A673 (cell line): ENCODE measurements around the gene PRDM16. TPM values are rescaled to one million over a fixed set of nuclear protein-coding genes. Genes with fewer than 3 reads are reported as not detected.

ENCODE experiments used
- BruUV-seq: library from RNA; stranded (reverse); fragments of 400-500 nt; replicated peaks from 2 replicates; lab custom pipeline; 2021; lab: Mats Ljungman, UMichigan
- CTCF ChIA-PET: fragments of 300-600 bp; sonication (Branson Sonifier 250); formaldehyde crosslinking; loops from one replicate; lab custom pipeline; 2022; ENCODE audit warnings: antibody characterized with exemption; lab: Charles Lee
- POLR2A ChIA-PET: fragments of 300-600 bp; sonication (Branson Sonifier 250); formaldehyde crosslinking; loops from one replicate; lab custom pipeline; 2022; ENCODE audit warnings: antibody characterized with exemption; ENCODE audit not compliant: low non-redundant PET; lab: Charles Lee
- DNase-seq: peaks from one replicate; pipeline ENCODE4 v3.0.0-alpha.2; 2015; ENCODE audit warnings: low spot score
- H3K27ac ChIP-seq: fragments of 200-600 bp; sonication (generic); 2 replicates; pipeline ENCODE4 v1.5.1; 2016; ENCODE audit warnings: mixed run types, low read depth, mild to moderate bottlenecking, mixed read lengths, antibody characterized with exemption, low read length; ENCODE audit not compliant: poor library complexity, severe bottlenecking
- H3K27me3 ChIP-seq: fragments of 200-600 bp; sonication (generic); replicated peaks from 2 replicates; pipeline ENCODE4 v1.6.1; 2017; ENCODE audit warnings: mixed run types, low read depth, mild to moderate bottlenecking, mixed read lengths, antibody characterized with exemption, low read length; ENCODE audit not compliant: insufficient read depth, poor library complexity
- H3K36me3 ChIP-seq: fragments of 200-600 bp; sonication (generic); 2 replicates; pipeline ENCODE4 v1.6.1; 2016; ENCODE audit warnings: mixed run types, mild to moderate bottlenecking, mixed read lengths, antibody characterized with exemption, low read length; ENCODE audit not compliant: insufficient read depth, poor library complexity, severe bottlenecking
- H3K4me1 ChIP-seq: fragments of 200-600 bp; sonication (generic); 2 replicates; pipeline ENCODE4 v1.6.1; 2017; ENCODE audit warnings: mixed run types, mild to moderate bottlenecking, mixed read lengths, antibody characterized with exemption, low read length; ENCODE audit not compliant: insufficient read depth, poor library complexity, severe bottlenecking
- H3K4me3 ChIP-seq: fragments of 200-600 bp; sonication (generic); 2 replicates; pipeline ENCODE4 v1.5.1; 2016; ENCODE audit warnings: low read depth, mixed run types, mild to moderate bottlenecking, mixed read lengths, low read length; ENCODE audit not compliant: poor library complexity, severe bottlenecking
- H3K9me3 ChIP-seq: fragments of 200-600 bp; sonication (generic); 2 replicates; pipeline ENCODE4 v1.6.1; 2016; ENCODE audit warnings: mixed run types, low read depth, mild to moderate bottlenecking, mixed read lengths, antibody characterized with exemption, low read length; ENCODE audit not compliant: poor library complexity, severe bottlenecking
- CTCF ChIP-seq: fragments of 300-800, 200-600 bp; sonication (generic); conservative IDR thresholded peaks from 2 replicates; pipeline ENCODE4 v1.5.1; 2017; ENCODE audit warnings: low read depth, mild to moderate bottlenecking, antibody characterized with exemption, low read length, moderate library complexity, mixed read lengths
- EZH2 ChIP-seq: fragments of 200-600 bp; sonication (generic); IDR thresholded peaks from 2 replicates; pipeline ENCODE4 v1.6.1; 2017; ENCODE audit warnings: borderline replicate concordance, low read depth, mild to moderate bottlenecking, mixed read lengths, antibody characterized with exemption, low read length; ENCODE audit not compliant: poor library complexity, severe bottlenecking
- intact Hi-C: fragments of 100-400 bp; cut with micrococcal nuclease; formaldehyde crosslinking; loops from one replicate; pipeline ENCODE4 v1.10.0; 2022; ENCODE audit not compliant: unreplicated experiment
- total RNA-seq: library from RNA; stranded (reverse); gene quantifications from 2 replicates; pipeline ENCODE4 v1.2.3, GENCODE V29; 2021

PRDM16 gene
- total RNA-seq, 1 experiment from 2014 or later: 0.49 TPM

- Histone ChIP-seq H3K27me3 (no peaks in the 10 kb centered on the region), H3K4me3 (no peak overlapping the region), H3K4me1 (peaks cover 23% of the 10 kb centered on the region), H3K36me3 (no peaks in the 10 kb centered on the region), H3K27ac (no peak overlapping the region), H3K9me3 (no peaks in the 10 kb centered on the region)
- intact Hi-C loops: no loop called here
- ChIA-PET POLR2A (interaction anchor here (0.5 kb wide), 1 partner anchor 140 kb away, joined by 4 read pairs; no protein-coding TSS in a partner anchor), CTCF (no interaction called here)
- BruUV-seq: no TSS peak
- DNase-seq: peak; percentile 21
- TF ChIP-seq CTCF (no peak), EZH2 (no peak)
These were observed 245.7 kb downstream of the PRDM16 start for GRCh38 chr1:3314491-3315381.

- DNase-seq: no peak
- H3K27me3 ChIP-seq: no peaks in the 10 kb centered on the region
- peaks cover 23% of the 10 kb centered on the region for H3K4me1 ChIP-seq
- no TSS peak for BruUV-seq
- H3K27ac ChIP-seq: no peak overlapping the region
- POLR2A ChIA-PET: interaction anchor here (0.5 kb wide), 1 partner anchor 140 kb away, joined by 4 read pairs; no protein-coding TSS in a partner anchor
- no peaks in the 10 kb centered on the region for H3K9me3 ChIP-seq
- intact Hi-C loops: no loop called here
- no peak for TF ChIP-seq EZH2
- no peak for TF ChIP-seq CTCF
- no peak overlapping the region for H3K4me3 ChIP-seq
- CTCF ChIA-PET: no interaction called here
- no peaks in the 10 kb centered on the region for H3K36me3 ChIP-seq
These were observed 246.7 kb downstream of the PRDM16 start for GRCh38 chr1:3315399-3316339.

- Histone ChIP-seq H3K4me1 (peaks cover 23% of the 10 kb centered on the region), H3K36me3 (no peaks in the 10 kb centered on the region), H3K4me3 (no peak overlapping the region), H3K9me3 (no peaks in the 10 kb centered on the region), H3K27ac (no peak overlapping the region), H3K27me3 (no peaks in the 10 kb centered on the region)
- no TSS peak for BruUV-seq
- intact Hi-C loops: no loop called here
- ChIA-PET POLR2A (no interaction called here), CTCF (no interaction called here)
- DNase-seq: peak; percentile 48
- no peak for TF ChIP-seq EZH2
- TF ChIP-seq CTCF: no peak
These were observed 247.4 kb downstream of the PRDM16 start for GRCh38 chr1:3316340-3316943.
